GM23248 (cell line): ENCODE measurements around the gene FHL3. TPM values are rescaled to one million over a fixed set of nuclear protein-coding genes. Genes with fewer than 3 reads are reported as not detected.
"Not testable (repeated sequence)": the region's sequence is repeated elsewhere in the genome, so short reads cannot be mapped to it uniquely, and the experiment has no call there.

ENCODE experiments used
- DNase-seq: peaks from one replicate; pipeline ENCODE4 v3.0.0-alpha.2; 2015
- H2AFZ ChIP-seq: fragments of 200-600 bp; sonication (generic); 2 replicates; pipeline ENCODE4 v1.6.1; 2016; ENCODE audit warnings: antibody characterized with exemption
- H3F3A ChIP-seq: fragments of 200-600 bp; sonication (generic); 2 replicates; pipeline ENCODE4 v1.6.1; 2016; ENCODE audit warnings: mild to moderate bottlenecking, antibody characterized with exemption, mixed run types; ENCODE audit not compliant: insufficient read depth
- H3K27ac ChIP-seq: fragments of 200-600 bp; sonication (generic); 2 replicates; pipeline ENCODE4 v1.5.1; 2016; ENCODE audit warnings: mild to moderate bottlenecking
- H3K27me3 ChIP-seq: fragments of 200-600 bp; sonication (generic); replicated peaks from 2 replicates; pipeline ENCODE4 v1.6.1; 2016; ENCODE audit warnings: mild to moderate bottlenecking; ENCODE audit not compliant: insufficient read depth
- H3K36me3 ChIP-seq: fragments of 200-600 bp; sonication (generic); 2 replicates; pipeline ENCODE4 v1.6.1; 2016; ENCODE audit warnings: low read depth, mild to moderate bottlenecking
- H3K4me1 ChIP-seq: fragments of 200-600 bp; sonication (generic); 2 replicates; pipeline ENCODE4 v1.6.1; 2016; ENCODE audit warnings: mild to moderate bottlenecking; ENCODE audit not compliant: insufficient read depth
- H3K4me2 ChIP-seq: fragments of 200-600 bp; sonication (generic); one replicate; pipeline ENCODE4 v1.6.1; 2016; ENCODE audit warnings: mild to moderate bottlenecking; ENCODE audit not compliant: unreplicated experiment
- H3K4me3 ChIP-seq: fragments of 200-600 bp; sonication (generic); 2 replicates; pipeline ENCODE4 v1.5.1; 2016; ENCODE audit warnings: mild to moderate bottlenecking
- H3K79me2 ChIP-seq: fragments of 200-600 bp; sonication (generic); 2 replicates; pipeline ENCODE4 v1.6.1; 2016; ENCODE audit warnings: mild to moderate bottlenecking; ENCODE audit not compliant: insufficient read depth
- H3K9ac ChIP-seq: fragments of 200-600 bp; sonication (generic); 2 replicates; pipeline ENCODE4 v1.6.1; 2016; ENCODE audit warnings: mild to moderate bottlenecking
- H3K9me2 ChIP-seq: fragments of 200-600 bp; sonication (generic); 2 replicates; pipeline ENCODE4 v1.6.1; 2016; ENCODE audit warnings: mixed run types, mild to moderate bottlenecking, moderate library complexity; ENCODE audit not compliant: insufficient read depth
- H3K9me3 ChIP-seq: fragments of 200-600 bp; sonication (generic); one replicate; pipeline ENCODE4 v1.6.1; 2017; ENCODE audit warnings: low read depth
- H4K20me1 ChIP-seq: fragments of 200-600 bp; sonication (generic); 2 replicates; pipeline ENCODE4 v1.6.0; 2016; ENCODE audit not compliant: insufficient read depth
- EZH2 ChIP-seq: fragments of 200-600 bp; sonication (generic); IDR thresholded peaks from 2 replicates; pipeline ENCODE4 v1.6.1; 2018; ENCODE audit warnings: antibody characterized with exemption, mild to moderate bottlenecking; ENCODE audit not compliant: insufficient read depth, poor library complexity, severe bottlenecking
- EZH2phosphoT487 ChIP-seq: fragments of 200-600 bp; sonication (generic); IDR thresholded peaks from 2 replicates; pipeline ENCODE4 v1.6.1; 2018; ENCODE audit warnings: antibody characterized with exemption, moderate library complexity, mild to moderate bottlenecking, low read depth; ENCODE audit not compliant: insufficient read depth
- WGBS, 2 experiments: methylation state at CpG; one replicate each; pipeline ENCODE4 v1.1.6; 2015 to 2017; ENCODE audit warnings: low lambda C conversion rate in 2 of 2, low coverage in 1 of 2; ENCODE audit errors: missing lambda C conversion rate in 2 of 2; 5-methylcytosine and 5-hydroxymethylcytosine counted together
- in situ Hi-C: fragments of 300-500 bp; cut with MboI; formaldehyde crosslinking; loops from 2 replicates; pipeline ENCODE4 v1.15.0; 2020
- polyA plus RNA-seq: library from polyadenylated mRNA; unstranded; fragments of >200 nt; fragmentation: Nextera tagmentation; extraction: Ambion mirVana; gene quantifications from 2 replicates; pipeline ENCODE4 v1.2.1, GENCODE V29; 2016
- total RNA-seq: library from RNA; depleted of rRNA; stranded (reverse); fragments of >200 nt; shearing (Covaris generic); gene quantifications from 2 replicates; pipeline ENCODE4 v1.2.3, GENCODE V29; 2014

Gene FHL3
- total and polyA plus RNA-seq, 2 experiments from 2014 or later, result 31.7 to 44.4 TPM

- no peak overlapping the region for H3K4me3 ChIP-seq
- WGBS, 2 experiments, result 70 to 72% methylated on average over 12 to 13 of the region's 13 CpGs
- TF ChIP-seq EZH2 (no peak), EZH2phosphoT487 (no peak)
- H2AFZ ChIP-seq, result no peak overlapping the region
- no peak overlapping the region for H3K4me2 ChIP-seq
- no peak overlapping the region for H3K27ac ChIP-seq
- H3F3A ChIP-seq, result peaks cover 11% of the 10 kb centered on the region; the same call in 1 of the 2 replicates
- peaks cover 20% of the 10 kb centered on the region for H3K4me1 ChIP-seq
- no peaks in the 10 kb centered on the region for H4K20me1 ChIP-seq
- DNase-seq, result no peak
- in situ Hi-C loops, result no loop called here
- no peaks in the 10 kb centered on the region for H3K9me3 ChIP-seq
- no peaks in the 10 kb centered on the region for H3K36me3 ChIP-seq
- H3K27me3 ChIP-seq, result no peaks in the 10 kb centered on the region
- no peaks in the 10 kb centered on the region for H3K9me2 ChIP-seq
- no peaks in the 10 kb centered on the region for H3K79me2 ChIP-seq
- H3K9ac ChIP-seq, result no peak overlapping the region
These were observed 29.6 kb upstream of the FHL3 start for GRCh38 chr1:38034871-38035270.

- in situ Hi-C loops, H3K9me2 ChIP-seq, H3K27me3 ChIP-seq, H3K4me3 ChIP-seq, H3K4me2 ChIP-seq, H3K9ac ChIP-seq, H2AFZ ChIP-seq, H3K9me3 ChIP-seq, H3K36me3 ChIP-seq, H3K27ac ChIP-seq, H3K79me2 ChIP-seq, H4K20me1 ChIP-seq, DNase-seq: not testable (repeated sequence)
- peaks cover 27% of the 10 kb centered on the region for H3K4me1 ChIP-seq
- peaks cover 12% of the 10 kb centered on the region; the same call in 1 of the 2 replicates for H3F3A ChIP-seq
- WGBS, 2 experiments, result 77% methylated on average over 2 of the region's 2 CpGs
These were observed 27.7 kb upstream of the FHL3 start for GRCh38 chr1:38032992-38033391.

GRCh38 chr1:38031513-38031866 lies 26.2 kb upstream of the FHL3 start:
- WGBS, 2 experiments, result 57 to 59% methylated on average over 4 of the region's 4 CpGs
- Histone ChIP-seq H3F3A (peaks cover 21% of the 10 kb centered on the region; the same call in 1 of the 2 replicates), H2AFZ (no peak overlapping the region), H3K9me3 (no peaks in the 10 kb centered on the region), H3K79me2 (no peaks in the 10 kb centered on the region), H3K27me3 (no peaks in the 10 kb centered on the region), H3K4me1 (peaks cover 28% of the 10 kb centered on the region), H3K4me3 (no peak overlapping the region), H3K27ac (no peak overlapping the region), H3K9ac (no peak overlapping the region), H3K9me2 (no peaks in the 10 kb centered on the region), H4K20me1 (no peaks in the 10 kb centered on the region), H3K36me3 (no peaks in the 10 kb centered on the region), H3K4me2 (no peak overlapping the region)
- no peak for TF ChIP-seq EZH2phosphoT487
- TF ChIP-seq EZH2, result no peak
- in situ Hi-C loops, result no loop called here
- DNase-seq, result no peak

- no peak for DNase-seq
- Histone ChIP-seq H3K9me3 (no peaks in the 10 kb centered on the region), H3K4me1 (peaks cover 28% of the 10 kb centered on the region), H3F3A (peaks cover 21% of the 10 kb centered on the region; the same call in 1 of the 2 replicates), H3K27ac (no peak overlapping the region), H4K20me1 (no peaks in the 10 kb centered on the region), H3K27me3 (no peaks in the 10 kb centered on the region), H3K79me2 (no peaks in the 10 kb centered on the region), H3K9me2 (no peaks in the 10 kb centered on the region), H3K4me3 (no peak overlapping the region), H3K4me2 (no peak overlapping the region), H2AFZ (no peak overlapping the region), H3K36me3 (no peaks in the 10 kb centered on the region), H3K9ac (no peak overlapping the region)
- WGBS, 2 experiments, result 77 to 83% methylated on average over 15 to 17 of the region's 17 CpGs
- TF ChIP-seq EZH2 (no peak), EZH2phosphoT487 (no peak)
- in situ Hi-C loops, result no loop called here
These were observed 25.5 kb upstream of the FHL3 start for GRCh38 chr1:38030596-38031512.
